ENCODE measurements around the gene NDUFAF2.

The NDUFAF2 gene

DNA sequence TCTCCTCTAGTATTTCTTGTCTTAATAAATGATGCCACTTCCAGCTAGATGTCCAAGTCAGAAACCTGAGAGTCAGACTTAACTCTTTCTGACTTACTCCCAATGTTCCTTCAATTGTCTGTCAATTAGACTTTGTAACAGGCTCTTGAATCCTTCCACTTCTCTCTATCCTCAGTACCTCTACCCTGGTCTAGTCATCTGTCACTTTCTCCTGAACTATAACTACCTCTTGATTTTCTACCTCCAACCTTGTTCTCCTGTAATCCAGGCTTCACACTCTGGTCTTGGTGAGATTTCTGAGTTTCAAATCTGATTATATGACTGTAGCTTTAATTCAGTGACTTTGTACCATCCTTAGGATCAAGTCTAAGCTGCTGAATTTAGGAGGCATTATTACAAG lies 64.9 kb downstream of the NDUFAF2 start:
- DNase-seq (ENCODE audit: low spot score), result no peak
- TF ChIP-seq, protein P1, sequence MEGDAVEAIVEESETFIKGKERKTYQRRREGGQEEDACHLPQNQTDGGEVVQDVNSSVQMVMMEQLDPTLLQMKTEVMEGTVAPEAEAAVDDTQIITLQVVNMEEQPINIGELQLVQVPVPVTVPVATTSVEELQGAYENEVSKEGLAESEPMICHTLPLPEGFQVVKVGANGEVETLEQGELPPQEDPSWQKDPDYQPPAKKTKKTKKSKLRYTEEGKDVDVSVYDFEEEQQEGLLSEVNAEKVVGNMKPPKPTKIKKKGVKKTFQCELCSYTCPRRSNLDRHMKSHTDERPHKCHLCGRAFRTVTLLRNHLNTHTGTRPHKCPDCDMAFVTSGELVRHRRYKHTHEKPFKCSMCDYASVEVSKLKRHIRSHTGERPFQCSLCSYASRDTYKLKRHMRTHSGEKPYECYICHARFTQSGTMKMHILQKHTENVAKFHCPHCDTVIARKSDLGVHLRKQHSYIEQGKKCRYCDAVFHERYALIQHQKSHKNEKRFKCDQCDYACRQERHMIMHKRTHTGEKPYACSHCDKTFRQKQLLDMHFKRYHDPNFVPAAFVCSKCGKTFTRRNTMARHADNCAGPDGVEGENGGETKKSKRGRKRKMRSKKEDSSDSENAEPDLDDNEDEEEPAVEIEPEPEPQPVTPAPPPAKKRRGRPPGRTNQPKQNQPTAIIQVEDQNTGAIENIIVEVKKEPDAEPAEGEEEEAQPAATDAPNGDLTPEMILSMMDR (IDR thresholded peaks at IDR 0.05; ENCODE audit: poor library complexity, severe bottlenecking), result no peak
- no peak for ATAC-seq (ENCODE audit: low read depth)
- Histone ChIP-seq H3K27me3 (ENCODE audit: insufficient read depth, poor library complexity, severe bottlenecking) (no peaks in the 10 kb centered on the region), H3K4me1 (ENCODE audit: insufficient read depth, poor library complexity, severe bottlenecking) (no peaks in the 10 kb centered on the region), H3K9me3 (ENCODE audit: severe bottlenecking) (no peaks in the 10 kb centered on the region), H3K36me3 (ENCODE audit: low read depth) (no peaks in the 10 kb centered on the region), H3K27ac (ENCODE audit: poor library complexity, severe bottlenecking) (no peak overlapping the region), H3K4me3 (ENCODE audit: severe bottlenecking) (no peak overlapping the region)

DNA sequence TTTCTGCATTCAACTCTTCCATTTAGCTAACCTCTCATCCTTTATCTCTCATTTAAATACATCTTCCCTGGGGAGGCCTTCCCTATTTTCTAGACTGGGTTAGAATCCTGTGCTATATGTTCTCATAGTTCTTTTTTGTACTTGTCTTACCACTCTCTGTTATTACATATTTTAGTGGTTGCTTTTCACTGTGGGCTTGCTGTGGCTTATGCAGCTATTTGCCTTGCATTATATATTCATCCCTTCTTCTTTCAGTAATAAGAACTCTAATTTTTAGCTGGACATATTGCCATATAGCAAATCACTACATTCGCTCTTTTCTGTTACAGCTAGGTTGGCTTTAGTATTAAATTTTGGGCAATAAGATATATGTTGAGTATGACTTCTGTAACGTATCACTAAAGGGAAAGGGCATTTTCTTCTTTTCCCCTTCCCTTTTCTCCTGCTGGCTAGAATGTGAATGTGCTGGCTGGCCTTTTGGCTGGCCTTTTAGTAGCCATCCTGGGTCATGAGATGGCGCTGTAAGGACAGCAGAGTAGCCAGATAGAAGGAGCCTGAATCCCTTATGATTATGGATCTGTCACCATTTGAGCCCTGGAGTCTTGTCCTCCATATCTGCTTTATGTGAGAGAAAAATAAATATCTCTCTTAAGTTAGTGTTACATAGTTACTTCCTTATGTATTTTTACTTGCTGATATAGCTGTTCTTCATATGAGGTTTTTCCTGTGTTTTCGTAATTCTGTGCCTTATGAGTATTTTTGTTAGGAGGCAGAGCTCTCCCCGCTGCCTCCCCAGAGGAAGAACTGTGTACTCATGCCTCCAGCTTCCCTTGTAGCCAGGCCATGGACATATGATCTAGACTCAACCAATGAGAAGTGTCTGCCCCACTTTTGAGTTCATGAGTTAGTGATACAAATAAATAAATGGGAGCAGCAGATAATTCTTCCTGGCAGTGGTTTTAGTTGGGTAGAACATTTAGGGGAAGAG lies 65.8 kb downstream of the NDUFAF2 start:
- H3K9me3 ChIP-seq (ENCODE audit: severe bottlenecking), result no peaks in the 10 kb centered on the region
- H3K27ac ChIP-seq (ENCODE audit: poor library complexity, severe bottlenecking), result no peak overlapping the region
- TF ChIP-seq, protein P1 (IDR thresholded peaks at IDR 0.05; ENCODE audit: poor library complexity, severe bottlenecking), result no peak
- no peak for ATAC-seq (ENCODE audit: low read depth)
- no peaks in the 10 kb centered on the region for H3K27me3 ChIP-seq (ENCODE audit: insufficient read depth, poor library complexity, severe bottlenecking)
- no peak for DNase-seq (ENCODE audit: low spot score)
- H3K4me3 ChIP-seq (ENCODE audit: severe bottlenecking), result no peak overlapping the region
- H3K36me3 ChIP-seq (ENCODE audit: low read depth), result no peaks in the 10 kb centered on the region
- H3K4me1 ChIP-seq (ENCODE audit: insufficient read depth, poor library complexity, severe bottlenecking), result no peaks in the 10 kb centered on the region

DNA sequence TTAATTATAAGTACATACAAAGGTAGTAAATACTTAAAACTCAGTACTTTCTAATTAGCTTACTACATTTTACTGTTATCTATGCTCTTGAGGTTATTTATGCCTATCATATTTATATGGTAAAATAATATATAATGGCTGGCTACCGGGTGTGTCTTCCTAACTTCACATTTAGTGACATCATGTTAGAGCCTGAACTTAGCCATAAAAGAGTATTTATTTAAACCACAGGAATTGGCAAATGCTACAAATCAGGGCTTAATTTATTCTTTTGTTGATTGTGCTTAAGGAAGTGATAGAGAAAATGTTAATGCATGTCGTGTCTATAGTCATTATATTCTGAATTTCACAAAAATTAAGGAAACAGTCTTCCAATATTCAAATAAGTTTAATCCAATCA lies 73.1 kb downstream of the NDUFAF2 start:
- TF ChIP-seq, protein P1 (IDR thresholded peaks at IDR 0.05; ENCODE audit: poor library complexity, severe bottlenecking), result no peak
- H3K9me3 ChIP-seq (ENCODE audit: severe bottlenecking), result no peaks in the 10 kb centered on the region
- no peaks in the 10 kb centered on the region; the same call in 1 of the 2 replicates for H3K36me3 ChIP-seq (ENCODE audit: low read depth)
- H3K4me1 ChIP-seq (ENCODE audit: insufficient read depth, poor library complexity, severe bottlenecking), result peaks cover 31% of the 10 kb centered on the region
- ATAC-seq (ENCODE audit: low read depth), result no peak
- no peaks in the 10 kb centered on the region for H3K27me3 ChIP-seq (ENCODE audit: insufficient read depth, poor library complexity, severe bottlenecking)
- no peak overlapping the region for H3K27ac ChIP-seq (ENCODE audit: poor library complexity, severe bottlenecking)
- no peak for DNase-seq (ENCODE audit: low spot score)
- H3K4me3 ChIP-seq (ENCODE audit: severe bottlenecking), result no peak overlapping the region

DNA sequence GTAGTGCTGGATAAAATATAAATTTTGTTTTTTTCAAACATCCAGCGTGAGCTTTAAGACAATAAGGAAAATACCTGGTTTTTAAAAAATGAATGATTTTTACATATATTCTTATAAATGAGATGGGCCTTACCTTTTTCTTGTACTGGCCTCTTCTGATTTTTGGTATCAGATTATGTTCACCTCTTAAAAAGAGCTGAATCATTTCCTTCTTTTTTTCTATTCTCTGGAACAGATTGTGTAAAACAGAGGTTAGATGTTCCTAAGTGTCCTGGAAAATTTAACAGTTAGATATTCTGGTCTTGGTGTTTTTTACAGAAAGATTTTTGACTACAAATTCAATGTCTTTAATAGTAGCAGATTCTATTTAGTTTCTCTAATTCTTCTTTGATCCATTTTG lies 74.6 kb downstream of the NDUFAF2 start:
- peak; percentile 50; the same call in 1 of the 3 replicates for ATAC-seq (ENCODE audit: low read depth)
- Histone ChIP-seq H3K36me3 (ENCODE audit: low read depth) (peaks cover 5% of the 10 kb centered on the region; the same call in 1 of the 2 replicates), H3K4me3 (ENCODE audit: severe bottlenecking) (no peak overlapping the region), H3K27me3 (ENCODE audit: insufficient read depth, poor library complexity, severe bottlenecking) (no peaks in the 10 kb centered on the region), H3K27ac (ENCODE audit: poor library complexity, severe bottlenecking) (peak overlapping the region; percentile 33), H3K9me3 (ENCODE audit: severe bottlenecking) (no peaks in the 10 kb centered on the region), H3K4me1 (ENCODE audit: insufficient read depth, poor library complexity, severe bottlenecking) (peaks cover 36% of the 10 kb centered on the region)
- TF ChIP-seq, protein P1 (IDR thresholded peaks at IDR 0.05; ENCODE audit: poor library complexity, severe bottlenecking), result no peak
- no peak for DNase-seq (ENCODE audit: low spot score)

DNA sequence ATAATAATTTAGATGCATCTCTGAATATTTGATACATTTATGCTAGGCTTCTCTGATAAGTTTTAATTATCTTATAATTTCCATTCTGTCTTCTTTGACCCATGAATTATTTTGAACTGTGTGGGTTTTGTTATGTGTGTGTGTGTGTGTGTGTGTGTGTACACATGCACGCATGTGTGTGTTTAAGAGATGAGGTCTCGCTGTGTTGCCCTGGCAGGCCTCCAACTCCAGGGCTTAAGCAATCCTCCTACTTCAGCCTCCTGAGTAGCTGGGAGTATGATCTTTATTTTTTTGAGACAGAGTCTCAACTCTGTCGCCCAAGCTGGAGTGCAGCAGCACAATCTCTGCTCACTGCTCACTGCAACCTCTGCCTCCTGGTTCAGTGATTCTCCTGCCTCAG lies 75.4 kb downstream of the NDUFAF2 start:
- ATAC-seq (ENCODE audit: low read depth) (no peak), DNase-seq (ENCODE audit: low spot score) (no peak)
- Histone ChIP-seq H3K9me3 (ENCODE audit: severe bottlenecking) (no peaks in the 10 kb centered on the region), H3K4me1 (ENCODE audit: insufficient read depth, poor library complexity, severe bottlenecking) (peaks cover 36% of the 10 kb centered on the region), H3K4me3 (ENCODE audit: severe bottlenecking) (no peak overlapping the region), H3K27ac (ENCODE audit: poor library complexity, severe bottlenecking) (no peak overlapping the region), H3K27me3 (ENCODE audit: insufficient read depth, poor library complexity, severe bottlenecking) (no peaks in the 10 kb centered on the region), H3K36me3 (ENCODE audit: low read depth) (peaks cover 5% of the 10 kb centered on the region; the same call in 1 of the 2 replicates)
- TF ChIP-seq, protein P1 (IDR thresholded peaks at IDR 0.05; ENCODE audit: poor library complexity, severe bottlenecking), result no peak

Data from RWPE2 (cell line).